Mononuclear cell (primary cell): ENCODE data around the gene TENM4. TPM values are rescaled to one million over a fixed set of nuclear protein-coding genes. Genes with fewer than 3 reads are reported as not detected.

Experiments used
- H3K27me3 ChIP-seq: 2 replicates; pipeline ENCODE4 v1.6.0; 2011; ENCODE audit warnings: low read length, control low read depth; ENCODE audit not compliant: insufficient read depth
- H3K4me1 ChIP-seq: 2 replicates; pipeline ENCODE4 v1.5.1; 2011; ENCODE audit warnings: mild to moderate bottlenecking, low read length, control low read depth; ENCODE audit not compliant: insufficient read depth
- H3K4me3 ChIP-seq: 2 replicates; pipeline ENCODE4 v1.5.1; 2011; ENCODE audit warnings: mild to moderate bottlenecking, low read length, moderate library complexity
- H3K9me3 ChIP-seq: 2 replicates; pipeline ENCODE4 v1.5.1; 2011; ENCODE audit warnings: low read depth, mild to moderate bottlenecking, control low read depth, low read length
- total RNA-seq: library from RNA; depleted of rRNA; stranded (reverse); fragments of >200 nt; gene quantifications from one replicate; pipeline ENCODE4 v1.2.3, GENCODE V29; 2012

Gene TENM4
- total RNA-seq, 1 donor = 0.63 TPM

GRCh38 chr11:79265756-79266322, 175.0 kb downstream of the TENM4 start:
- Histone ChIP-seq H3K9me3 (no peaks in the 10 kb centered on the region), H3K4me3 (no peak overlapping the region), H3K4me1 (no peaks in the 10 kb centered on the region), H3K27me3 (no peaks in the 10 kb centered on the region)

- Histone ChIP-seq H3K4me1 (no peaks in the 10 kb centered on the region), H3K27me3 (no peaks in the 10 kb centered on the region)
These were observed 176.5 kb downstream of the TENM4 start for GRCh38 chr11:79264284-79264683.

GRCh38 chr11:79263001-79263400, 177.8 kb downstream of the TENM4 start:
- Histone ChIP-seq H3K4me3 (no peak overlapping the region), H3K4me1 (no peaks in the 10 kb centered on the region), H3K27me3 (no peaks in the 10 kb centered on the region), H3K9me3 (no peaks in the 10 kb centered on the region)

More at GRCh38 chr11:79264284-79264683, 176.5 kb downstream of the TENM4 start:
- Histone ChIP-seq H3K9me3 (no peaks in the 10 kb centered on the region), H3K4me3 (no peak overlapping the region)

GRCh38 chr11:79262221-79262620, 178.6 kb downstream of the TENM4 start:
- Histone ChIP-seq H3K4me3 (no peak overlapping the region), H3K9me3 (no peaks in the 10 kb centered on the region), H3K4me1 (no peaks in the 10 kb centered on the region), H3K27me3 (no peaks in the 10 kb centered on the region)

DNA sequence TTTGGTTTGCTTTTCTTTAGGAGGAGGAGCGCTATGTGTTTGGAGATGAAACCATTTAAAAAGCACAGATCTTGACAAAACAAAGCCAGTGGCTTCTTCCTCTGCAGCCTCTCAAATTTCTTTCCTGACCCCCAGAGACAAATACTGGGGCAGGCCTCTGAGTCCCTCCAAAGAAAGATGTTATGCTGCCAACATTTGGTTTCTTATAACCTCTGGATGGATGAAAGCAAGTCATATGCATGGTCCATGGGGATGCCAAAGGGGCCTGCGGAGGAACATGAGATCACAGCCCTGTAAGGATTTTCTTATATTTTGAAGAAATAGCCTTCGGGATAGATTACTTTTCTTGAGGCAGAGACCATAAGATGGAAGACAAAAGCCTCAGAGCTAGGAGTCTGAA, 179.1 kb downstream of the TENM4 start:
- no peaks in the 10 kb centered on the region for H3K4me1 ChIP-seq
- no peaks in the 10 kb centered on the region for H3K9me3 ChIP-seq
- no peak overlapping the region for H3K4me3 ChIP-seq
- no peaks in the 10 kb centered on the region for H3K27me3 ChIP-seq

GRCh38 chr11:79259800-79260199, 181.0 kb downstream of the TENM4 start:
- Histone ChIP-seq H3K4me1 (no peaks in the 10 kb centered on the region), H3K9me3 (no peaks in the 10 kb centered on the region), H3K27me3 (no peaks in the 10 kb centered on the region), H3K4me3 (no peak overlapping the region)

GRCh38 chr11:79258576-79258975, 182.3 kb downstream of the TENM4 start:
- Histone ChIP-seq H3K27me3 (no peaks in the 10 kb centered on the region), H3K9me3 (no peaks in the 10 kb centered on the region), H3K4me3 (no peak overlapping the region), H3K4me1 (no peaks in the 10 kb centered on the region)

GRCh38 chr11:79255965-79256364, 184.9 kb downstream of the TENM4 start:
- Histone ChIP-seq H3K4me3 (no peak overlapping the region), H3K4me1 (no peaks in the 10 kb centered on the region), H3K27me3 (no peaks in the 10 kb centered on the region), H3K9me3 (no peaks in the 10 kb centered on the region)

- H3K4me1 ChIP-seq = no peaks in the 10 kb centered on the region
- no peaks in the 10 kb centered on the region for H3K27me3 ChIP-seq
- H3K9me3 ChIP-seq = no peaks in the 10 kb centered on the region
- no peak overlapping the region for H3K4me3 ChIP-seq
These were observed 187.6 kb downstream of the TENM4 start for GRCh38 chr11:79253280-79253679.

GRCh38 chr11:79249295-79249993, 191.4 kb downstream of the TENM4 start:
- H3K9me3 ChIP-seq = no peaks in the 10 kb centered on the region
- no peaks in the 10 kb centered on the region for H3K4me1 ChIP-seq
- H3K4me3 ChIP-seq = no peak overlapping the region
- H3K27me3 ChIP-seq = no peaks in the 10 kb centered on the region

- no peaks in the 10 kb centered on the region for H3K27me3 ChIP-seq
- H3K4me1 ChIP-seq = no peaks in the 10 kb centered on the region
- H3K4me3 ChIP-seq = no peak overlapping the region
- no peaks in the 10 kb centered on the region for H3K9me3 ChIP-seq
These were observed 196.0 kb downstream of the TENM4 start for GRCh38 chr11:79244798-79245197.

- no peaks in the 10 kb centered on the region for H3K27me3 ChIP-seq
- H3K4me1 ChIP-seq = no peaks in the 10 kb centered on the region
- H3K9me3 ChIP-seq = no peaks in the 10 kb centered on the region
- no peak overlapping the region for H3K4me3 ChIP-seq
These were observed 196.5 kb downstream of the TENM4 start for GRCh38 chr11:79244241-79244772.

DNA sequence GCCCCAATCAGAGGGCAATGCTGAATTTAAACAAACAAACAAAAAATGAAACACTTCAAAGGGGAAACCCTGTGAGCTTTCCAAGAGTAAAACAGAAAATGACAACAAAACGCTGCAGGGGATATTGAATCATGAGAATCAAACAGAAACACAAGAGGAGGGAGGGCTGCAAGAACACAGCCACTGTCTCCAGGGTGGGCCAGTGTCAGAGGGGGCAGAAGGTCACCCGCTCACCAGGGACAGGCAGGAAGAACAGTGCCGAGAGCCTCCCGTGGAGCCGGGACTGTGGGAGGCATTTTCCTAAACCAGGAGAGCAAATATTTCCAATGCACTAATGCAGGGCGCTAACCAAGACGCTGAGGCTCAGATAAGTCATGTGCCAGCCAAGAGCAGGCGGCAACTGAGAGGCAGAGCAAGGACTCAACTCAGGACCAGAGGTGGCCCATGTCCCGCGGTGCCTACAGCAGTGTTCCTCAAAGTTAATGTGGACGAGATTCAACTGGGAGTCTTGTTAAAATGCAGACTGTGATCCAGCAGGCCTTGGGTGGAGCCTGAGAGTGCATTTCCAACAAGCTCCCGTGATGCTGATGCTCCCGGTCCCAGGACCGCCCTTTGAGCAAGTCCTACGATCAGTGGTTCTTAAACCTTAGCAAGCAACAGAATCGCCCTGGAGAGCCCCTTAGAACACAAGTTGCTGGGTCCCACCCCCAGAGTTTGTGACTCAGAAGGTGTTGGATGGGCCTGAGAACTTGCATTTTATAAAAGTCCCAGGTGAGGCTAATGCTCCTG, 197.2 kb downstream of the TENM4 start:
- Histone ChIP-seq H3K4me1 (no peaks in the 10 kb centered on the region), H3K9me3 (no peaks in the 10 kb centered on the region), H3K27me3 (no peaks in the 10 kb centered on the region), H3K4me3 (no peak overlapping the region)

- Histone ChIP-seq H3K9me3 (no peaks in the 10 kb centered on the region), H3K4me3 (no peak overlapping the region), H3K27me3 (no peaks in the 10 kb centered on the region), H3K4me1 (no peaks in the 10 kb centered on the region)
These were observed 198.2 kb downstream of the TENM4 start for GRCh38 chr11:79242616-79243015.

DNA sequence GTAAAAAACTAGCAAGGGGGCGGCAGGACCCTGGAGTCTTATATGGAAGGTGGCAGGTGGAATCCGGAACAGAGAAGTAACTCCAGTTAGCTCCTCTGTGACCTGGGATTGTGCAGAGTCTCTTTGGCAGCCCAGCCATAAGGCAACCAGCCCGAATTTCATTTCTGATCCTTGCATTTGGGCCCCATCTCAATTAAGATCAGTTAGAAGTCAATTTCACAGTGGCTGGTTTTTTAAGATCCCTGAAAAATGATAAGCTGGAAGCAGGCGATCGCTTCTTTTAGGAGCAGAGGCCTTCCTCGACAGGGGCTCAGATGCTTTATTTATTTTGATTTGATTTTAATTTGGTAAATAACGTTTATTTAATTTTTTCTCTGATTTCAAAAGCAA, 199.0 kb downstream of the TENM4 start:
- Histone ChIP-seq H3K4me3 (no peak overlapping the region), H3K27me3 (no peaks in the 10 kb centered on the region), H3K4me1 (no peaks in the 10 kb centered on the region), H3K9me3 (no peaks in the 10 kb centered on the region)
